GM18511 (cell line): Measurements from ENCODE around the gene PPEF2.
A peak's percentile ranks its signal among the peaks of the same experiment; 100 is the strongest.
"Not testable (repeated sequence)": the region's sequence is repeated elsewhere in the genome, so short reads cannot be mapped to it uniquely, and the experiment has no call there.

Source experiments
- ATAC-seq: cut with Tn5 transposase; IDR thresholded peaks from one replicate; pipeline ENCODE4 v1.9.1; 2021; ENCODE audit warnings: mild to moderate bottlenecking, moderate library complexity; ENCODE audit not compliant: unreplicated experiment

PPEF2 gene

GRCh38 chr4:75902352-75902751 lies at the start of gene PPEF2:
PPEF2 (minus strand) TSS chr4:75902452; CDS start chr4:75896325, 6,127 bp downstream.
- ATAC-seq = no peak

- no peak for ATAC-seq
Observed at GRCh38 chr4:75950213-75950815, 48.1 kb upstream of the PPEF2 start.

GRCh38 chr4:75948822-75949444 lies 46.7 kb upstream of the PPEF2 start:
- ATAC-seq = peak; percentile 84

- peak; percentile 79 for ATAC-seq
Observed at GRCh38 chr4:75940692-75941253, 38.5 kb upstream of the PPEF2 start, which contains the start of gene NAAA. NAAA (minus strand) TSS chr4:75941013; CDS start chr4:75940949, 64 bp downstream.

GRCh38 chr4:75939890-75940691 lies 37.8 kb upstream of the PPEF2 start:
- peak; percentile 77 for ATAC-seq

- no peak for ATAC-seq
Observed at GRCh38 chr4:75935628-75936027, 33.4 kb upstream of the PPEF2 start.

- ATAC-seq = no peak
Observed at GRCh38 chr4:75930152-75930551, 27.9 kb upstream of the PPEF2 start.

- not testable (repeated sequence) for ATAC-seq
Observed at GRCh38 chr4:75924916-75925315, 22.7 kb upstream of the PPEF2 start.

- ATAC-seq = no peak
Observed at GRCh38 chr4:75924309-75924827, 22.1 kb upstream of the PPEF2 start.

- ATAC-seq = no peak
Observed at GRCh38 chr4:75922588-75922987, 20.3 kb upstream of the PPEF2 start.

GRCh38 chr4:75921910-75922309 lies 19.7 kb upstream of the PPEF2 start:
- no peak for ATAC-seq

GRCh38 chr4:75920327-75920726 lies 18.1 kb upstream of the PPEF2 start:
- ATAC-seq = no peak

- no peak for ATAC-seq
Observed at GRCh38 chr4:75919920-75920319, 17.7 kb upstream of the PPEF2 start.

GRCh38 chr4:75916091-75916661 lies 13.9 kb upstream of the PPEF2 start:
- peak; percentile 72 for ATAC-seq

GRCh38 chr4:75912968-75913367 lies 10.7 kb upstream of the PPEF2 start:
- no peak for ATAC-seq

- ATAC-seq = not testable (repeated sequence)
Observed at GRCh38 chr4:75910831-75911230, 8.6 kb upstream of the PPEF2 start.

- ATAC-seq = no peak
Observed at GRCh38 chr4:75909405-75909804, 7.2 kb upstream of the PPEF2 start.

GRCh38 chr4:75908555-75908954 lies 6.3 kb upstream of the PPEF2 start:
- no peak for ATAC-seq

- ATAC-seq = no peak
Observed at GRCh38 chr4:75907966-75908365, 5.7 kb upstream of the PPEF2 start.

GRCh38 chr4:75904076-75904475 lies 1.8 kb upstream of the PPEF2 start:
- ATAC-seq = no peak

GRCh38 chr4:75898536-75898935 lies 3.7 kb downstream of the PPEF2 start:
- no peak for ATAC-seq
